Measurements from ENCODE around the gene SGCD.

Gene SGCD

DNA sequence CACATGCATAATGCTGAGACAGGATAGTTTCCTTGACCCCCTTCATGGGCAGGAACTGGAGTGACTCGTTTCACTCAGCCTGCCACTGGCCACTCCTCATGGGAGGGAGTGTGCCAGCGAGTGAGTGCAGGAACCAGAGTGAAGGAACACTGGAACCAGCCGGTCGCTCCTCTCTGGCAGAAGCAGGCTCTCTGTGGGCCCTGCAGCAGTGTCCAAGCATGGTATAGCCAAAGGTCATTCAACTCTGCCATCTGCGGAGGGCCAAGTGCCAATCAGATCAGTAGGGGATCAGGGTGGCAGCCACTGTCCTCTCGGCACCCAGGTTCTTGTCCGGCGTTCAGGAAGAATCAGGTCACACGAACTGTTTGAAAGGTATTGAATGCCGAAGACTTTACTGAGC, 353.9 kb downstream of the SGCD start:
- Histone ChIP-seq H3K36me3 (ENCODE audit: control insufficient read depth, insufficient read depth, low read length) (no peaks in the 10 kb centered on the region), H3K4me3 (replicated peaks; ENCODE audit: low read depth, low read length) (no peak overlapping the region), H3K27me3 (replicated peaks; ENCODE audit: control insufficient read depth, insufficient read depth, low read length) (no peaks in the 10 kb centered on the region)
- no peak for DNase-seq (ENCODE audit: extremely low read depth, insufficient read length)
- TF ChIP-seq CTCF (IDR thresholded peaks at IDR 0.05; ENCODE audit: insufficient read depth, low read length, poor library complexity, severe bottlenecking), result no peak

GRCh38 chr5:156681265-156681664, 354.3 kb downstream of the SGCD start:
- DNase-seq (ENCODE audit: extremely low read depth, insufficient read length), result no peak
- no peaks in the 10 kb centered on the region for H3K36me3 ChIP-seq (ENCODE audit: control insufficient read depth, insufficient read depth, low read length)
- no peak for TF ChIP-seq CTCF (IDR thresholded peaks at IDR 0.05; ENCODE audit: insufficient read depth, low read length, poor library complexity, severe bottlenecking)
- H3K27me3 ChIP-seq (replicated peaks; ENCODE audit: control insufficient read depth, insufficient read depth, low read length), result no peaks in the 10 kb centered on the region
- no peak overlapping the region for H3K4me3 ChIP-seq (replicated peaks; ENCODE audit: low read depth, low read length)

DNA sequence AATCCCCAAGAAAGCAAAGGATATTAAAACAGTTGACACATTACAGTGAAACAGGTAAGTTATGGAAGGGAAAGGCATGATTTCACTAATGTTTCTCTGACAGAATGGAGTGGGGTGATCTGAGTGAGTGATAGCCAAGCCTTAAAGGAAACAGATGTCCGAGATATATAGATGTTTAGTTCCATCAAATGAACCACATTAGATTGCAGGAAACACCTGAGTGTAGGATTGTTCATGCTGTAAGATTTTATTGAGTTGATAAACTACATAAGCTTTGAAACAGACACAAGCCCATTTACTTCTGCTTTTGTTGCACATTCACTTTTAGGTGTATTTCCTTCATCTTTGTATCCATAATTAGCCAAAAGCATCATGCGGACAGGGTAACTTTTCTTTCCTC, 356.0 kb downstream of the SGCD start:
- no peak for TF ChIP-seq CTCF (IDR thresholded peaks at IDR 0.05; ENCODE audit: insufficient read depth, low read length, poor library complexity, severe bottlenecking)
- no peak for DNase-seq (ENCODE audit: extremely low read depth, insufficient read length)
- peaks cover 1% of the 10 kb centered on the region; the same call in 1 of the 2 replicates for H3K27me3 ChIP-seq (replicated peaks; ENCODE audit: control insufficient read depth, insufficient read depth, low read length)

GRCh38 chr5:156683509-156683908, 356.5 kb downstream of the SGCD start:
- no peak for TF ChIP-seq CTCF (IDR thresholded peaks at IDR 0.05; ENCODE audit: insufficient read depth, low read length, poor library complexity, severe bottlenecking)
- no peak overlapping the region for H3K4me3 ChIP-seq (replicated peaks; ENCODE audit: low read depth, low read length)
- no peak for DNase-seq (ENCODE audit: extremely low read depth, insufficient read length)

More for the DNA sequence above, 356.0 kb downstream of the SGCD start:
- Histone ChIP-seq H3K36me3 (ENCODE audit: control insufficient read depth, insufficient read depth, low read length) (no peaks in the 10 kb centered on the region), H3K4me3 (replicated peaks; ENCODE audit: low read depth, low read length) (no peak overlapping the region)

GRCh38 chr5:156684216-156684615, 357.3 kb downstream of the SGCD start:
- Histone ChIP-seq H3K27me3 (replicated peaks; ENCODE audit: control insufficient read depth, insufficient read depth, low read length) (peaks cover 1% of the 10 kb centered on the region; the same call in 1 of the 2 replicates), H3K4me3 (replicated peaks; ENCODE audit: low read depth, low read length) (no peak overlapping the region), H3K36me3 (ENCODE audit: control insufficient read depth, insufficient read depth, low read length) (no peaks in the 10 kb centered on the region)
- no peak for TF ChIP-seq CTCF (IDR thresholded peaks at IDR 0.05; ENCODE audit: insufficient read depth, low read length, poor library complexity, severe bottlenecking)
- DNase-seq (ENCODE audit: extremely low read depth, insufficient read length), result no peak

More at GRCh38 chr5:156683509-156683908, 356.5 kb downstream of the SGCD start:
- H3K36me3 ChIP-seq (ENCODE audit: control insufficient read depth, insufficient read depth, low read length), result no peaks in the 10 kb centered on the region
- peaks cover 1% of the 10 kb centered on the region; the same call in 1 of the 2 replicates for H3K27me3 ChIP-seq (replicated peaks; ENCODE audit: control insufficient read depth, insufficient read depth, low read length)

DNA sequence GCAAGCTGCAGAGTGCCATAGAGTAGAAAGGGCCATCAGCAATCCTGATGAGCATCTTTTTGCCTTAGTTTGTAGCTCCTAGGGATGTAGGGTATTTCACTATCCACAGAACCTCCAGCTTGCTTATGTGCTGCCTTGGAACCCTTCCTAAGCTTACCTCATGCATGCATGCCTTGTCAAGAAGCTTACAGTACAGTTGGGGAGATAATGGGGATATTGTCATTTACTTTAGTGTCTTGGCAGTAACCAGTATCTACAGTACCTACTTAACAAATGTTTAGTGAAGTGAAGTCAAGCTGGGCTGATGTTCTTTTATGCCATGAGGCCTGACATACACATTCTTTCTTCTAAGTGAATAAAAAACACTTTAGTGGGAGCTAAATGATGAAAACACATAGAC, 358.5 kb downstream of the SGCD start:
- peaks cover 1% of the 10 kb centered on the region; the same call in 1 of the 2 replicates for H3K27me3 ChIP-seq (replicated peaks; ENCODE audit: control insufficient read depth, insufficient read depth, low read length)
- no peak overlapping the region for H3K4me3 ChIP-seq (replicated peaks; ENCODE audit: low read depth, low read length)
- DNase-seq (ENCODE audit: extremely low read depth, insufficient read length), result no peak
- H3K36me3 ChIP-seq (ENCODE audit: control insufficient read depth, insufficient read depth, low read length), result no peaks in the 10 kb centered on the region
- TF ChIP-seq CTCF (IDR thresholded peaks at IDR 0.05; ENCODE audit: insufficient read depth, low read length, poor library complexity, severe bottlenecking), result no peak
